NCI-H2227 (cell line): ENCODE data around the gene CAB39.

Experiments used
- DNase-seq: peaks from one replicate; lab custom pipeline; 2025; ENCODE audit not compliant: unreplicated experiment; lab: John Stamatoyannopoulos, UW

Gene CAB39

DNA sequence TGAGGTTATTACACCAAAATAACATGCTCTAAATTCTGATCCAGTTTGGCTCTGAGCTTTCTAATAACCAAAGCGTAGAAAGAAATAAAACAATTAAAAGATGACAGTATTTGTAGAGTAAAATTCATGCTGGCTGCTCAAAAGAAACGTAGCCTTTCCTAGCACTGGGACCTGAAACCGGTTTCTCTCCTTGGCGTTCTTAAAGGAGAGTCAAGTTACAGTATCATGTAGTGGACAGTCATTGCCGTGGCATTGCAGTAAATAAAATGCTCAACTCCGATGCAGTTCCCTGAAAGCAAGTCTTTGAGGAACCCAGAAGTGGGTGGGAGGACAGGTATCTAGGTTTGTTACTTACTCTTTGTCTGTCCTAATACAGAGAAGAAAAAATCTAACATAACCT, 99.4 kb downstream of the CAB39 start:
- DNase-seq, result no peak

DNA sequence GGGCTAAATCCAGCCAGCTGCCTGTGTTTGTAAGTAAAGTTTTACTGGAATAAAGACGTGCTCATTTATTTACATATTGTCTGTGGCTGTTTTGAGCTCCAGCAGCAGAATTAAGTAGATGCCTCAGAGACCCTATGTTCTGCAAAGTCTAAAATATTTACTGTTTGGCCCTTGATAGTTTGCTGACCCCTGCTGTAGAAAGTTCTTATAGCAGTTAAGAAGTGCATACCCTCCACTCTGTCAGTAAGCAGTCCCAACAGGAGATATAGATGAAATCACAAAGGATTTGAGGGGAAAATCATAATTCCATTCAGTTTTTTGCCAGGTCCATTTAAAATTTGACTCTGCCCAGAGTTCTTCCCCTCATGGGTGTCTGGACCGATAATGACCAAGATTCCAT, 102.0 kb downstream of the CAB39 start:
- DNase-seq, result no peak

DNA sequence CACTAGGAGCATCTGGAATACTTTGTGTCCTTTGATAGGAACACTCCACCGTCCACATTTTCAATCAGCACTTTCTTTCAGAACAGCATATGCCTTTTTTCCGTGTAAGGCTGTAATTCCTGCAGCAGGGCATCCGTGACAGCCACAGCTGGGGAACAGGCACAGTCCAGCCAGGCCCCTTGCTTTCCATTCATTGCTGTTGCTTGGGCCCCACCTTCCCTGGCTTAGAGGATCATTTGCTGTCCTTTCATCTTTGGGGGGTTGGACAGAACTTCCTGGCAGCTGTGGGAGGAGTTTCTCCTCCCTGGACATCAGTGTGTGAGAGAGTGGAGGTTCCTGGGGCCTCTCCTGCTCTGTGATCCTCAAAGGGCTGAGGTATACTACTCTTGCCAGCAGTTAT, 102.4 kb downstream of the CAB39 start:
- DNase-seq, result no peak

DNA sequence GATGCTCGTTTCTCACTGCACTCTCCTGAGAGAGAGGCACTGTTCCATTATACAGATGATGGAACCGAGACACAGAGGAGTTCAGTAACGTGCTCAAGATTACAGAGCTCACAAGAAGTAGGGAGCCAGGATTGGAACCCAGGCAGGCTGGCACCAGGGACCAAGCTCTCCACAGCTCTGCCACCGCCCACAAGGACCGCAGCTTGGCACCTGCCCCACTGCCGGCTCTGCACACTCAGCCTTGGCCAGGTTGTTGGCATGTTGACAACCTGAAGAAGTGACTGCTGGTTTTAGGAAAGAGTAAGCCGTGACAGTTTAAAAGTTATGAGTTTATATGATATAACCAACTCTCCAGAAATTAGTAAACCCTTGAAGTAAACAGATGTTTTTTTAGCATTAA, 104.1 kb downstream of the CAB39 start:
- DNase-seq, result no peak

DNA sequence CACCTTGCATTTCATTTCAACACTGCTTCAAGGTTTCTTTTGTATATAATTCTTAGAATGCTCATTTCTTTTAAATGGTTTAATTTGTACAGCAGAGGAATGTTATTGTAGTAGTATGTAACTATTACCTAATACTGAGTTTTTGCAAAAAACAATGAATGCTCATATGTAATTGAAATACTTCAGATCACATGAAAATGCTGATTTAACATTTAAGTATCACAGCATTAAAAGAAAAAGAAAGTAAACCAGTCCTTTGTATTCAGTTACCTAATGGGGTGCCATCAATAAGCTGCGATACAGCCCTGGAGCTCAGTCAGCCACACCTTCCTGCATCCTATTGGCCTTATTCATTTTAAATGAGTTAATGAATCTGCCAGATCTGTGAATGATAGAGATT, 106.8 kb downstream of the CAB39 start:
- DNase-seq, result no peak

DNA sequence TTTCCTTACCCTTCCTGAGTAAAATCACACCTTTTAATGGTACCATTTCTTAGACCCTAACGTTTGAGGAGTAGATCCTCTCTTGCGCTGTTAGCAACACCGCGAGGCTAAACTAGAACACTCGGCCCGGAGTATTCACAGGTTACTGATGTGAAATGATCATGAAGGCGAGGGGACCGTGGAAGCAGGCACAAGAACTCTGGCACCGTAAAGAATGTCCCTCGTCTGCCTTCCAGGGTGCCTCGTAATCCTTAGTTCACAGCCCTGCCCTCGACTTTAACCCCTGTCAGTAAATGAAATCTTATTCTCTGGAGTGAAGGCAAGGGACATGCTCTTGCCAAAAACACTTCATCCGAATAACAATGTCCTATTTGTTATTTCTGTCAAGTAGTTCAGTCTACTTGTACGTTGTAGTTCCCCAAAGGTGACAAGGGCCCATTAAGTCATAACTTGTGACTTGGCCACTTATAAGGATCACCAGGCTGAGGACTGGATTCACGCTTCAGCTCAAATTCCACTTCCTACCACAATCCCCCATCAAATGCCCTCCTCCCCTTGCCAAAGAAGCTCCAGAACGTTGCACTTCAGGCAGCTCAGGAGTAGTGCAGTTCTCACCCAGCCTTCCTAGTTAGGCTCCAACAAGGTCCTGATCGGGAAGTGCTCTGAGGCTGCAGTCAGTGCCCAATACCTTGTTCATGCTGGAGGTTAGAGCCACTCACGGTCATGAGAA, 108.8 kb downstream of the CAB39 start:
- no peak for DNase-seq

DNA sequence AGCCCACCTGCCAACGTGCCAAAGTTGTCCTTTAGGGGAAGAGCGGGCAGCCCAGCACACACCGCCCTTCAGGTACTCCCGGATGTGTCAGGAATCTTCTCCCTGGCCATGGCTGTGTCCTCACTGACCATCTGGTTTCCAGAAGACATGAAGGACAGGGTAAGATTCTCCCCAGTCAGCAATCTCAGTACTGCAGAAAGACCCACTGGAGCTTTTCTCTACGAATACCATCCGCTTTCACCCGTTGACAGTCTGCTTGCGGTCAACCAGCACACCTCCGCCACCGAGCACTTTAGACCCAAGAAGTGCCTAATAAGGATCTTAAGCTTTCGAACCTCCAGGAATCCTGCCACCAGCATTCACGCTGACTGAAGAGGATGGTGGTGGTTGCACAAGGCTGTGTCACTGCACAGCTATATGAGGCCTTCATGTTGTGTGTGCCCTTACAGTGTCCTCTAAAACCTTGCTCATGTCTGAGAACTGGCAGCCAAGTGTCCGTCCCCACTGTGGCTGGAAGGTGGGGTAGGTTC, 109.4 kb downstream of the CAB39 start:
- DNase-seq, result no peak

DNA sequence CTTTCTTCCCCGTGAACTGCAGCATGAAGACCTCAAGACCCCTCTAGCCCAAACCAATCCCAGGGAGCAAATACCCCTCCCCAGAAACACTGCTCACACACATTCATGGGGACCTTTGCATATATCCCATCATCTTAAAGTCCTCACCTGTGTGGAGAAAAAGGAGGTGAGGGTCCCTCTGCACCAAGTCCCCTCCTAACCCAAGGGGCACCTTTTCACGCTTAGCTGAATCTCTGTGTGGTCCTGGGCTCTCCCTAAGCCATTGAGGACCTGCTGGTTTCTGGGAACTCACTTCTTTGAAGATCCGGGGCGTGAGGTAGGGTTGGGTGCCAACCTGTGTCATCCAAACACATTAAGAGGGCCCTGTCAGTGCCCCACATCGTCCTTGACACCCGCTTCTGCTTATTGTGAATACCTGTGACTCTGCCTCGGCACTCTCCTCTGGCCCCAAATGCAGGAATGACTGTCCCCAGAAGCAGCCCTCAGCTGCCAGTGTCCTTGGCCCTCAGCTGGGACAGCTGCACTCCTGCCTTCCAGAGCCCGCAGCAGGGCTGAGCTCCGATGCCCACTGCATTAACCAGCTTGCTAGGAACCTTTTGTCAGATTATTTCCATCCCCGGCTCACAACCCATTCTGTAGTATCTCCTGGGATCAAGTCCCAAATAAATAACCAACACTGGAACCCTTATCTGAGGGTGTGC, 110.8 kb downstream of the CAB39 start:
- DNase-seq, result no peak

DNA sequence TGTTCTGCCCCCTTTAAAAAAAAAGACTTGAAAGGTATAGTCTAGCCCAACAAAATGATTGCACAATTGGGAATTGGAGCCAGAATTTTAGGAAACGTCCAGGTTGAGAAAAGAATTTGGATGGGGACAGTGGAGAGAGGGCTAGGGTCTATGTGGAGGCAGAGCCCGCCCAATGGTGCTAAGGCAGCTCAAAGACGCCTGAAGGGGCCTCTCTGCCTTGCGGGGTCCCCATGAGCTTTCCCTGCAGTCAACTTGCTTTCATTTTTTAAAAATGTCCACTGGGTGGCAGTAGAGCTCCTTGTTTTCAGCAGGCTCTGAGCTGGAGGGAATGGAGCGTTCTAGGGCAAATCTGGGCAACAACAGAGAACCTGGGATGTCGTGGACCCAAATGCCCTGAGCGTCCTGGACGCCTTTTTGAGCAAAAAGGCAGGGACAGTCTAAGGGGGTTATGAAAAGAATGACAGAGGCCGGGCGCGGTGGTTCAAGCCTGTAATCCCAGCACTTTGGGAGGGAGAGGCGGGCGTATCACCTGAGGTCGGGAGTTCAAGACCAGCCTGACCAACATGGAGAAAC, 111.8 kb downstream of the CAB39 start:
- DNase-seq, result peak; percentile 93

DNA sequence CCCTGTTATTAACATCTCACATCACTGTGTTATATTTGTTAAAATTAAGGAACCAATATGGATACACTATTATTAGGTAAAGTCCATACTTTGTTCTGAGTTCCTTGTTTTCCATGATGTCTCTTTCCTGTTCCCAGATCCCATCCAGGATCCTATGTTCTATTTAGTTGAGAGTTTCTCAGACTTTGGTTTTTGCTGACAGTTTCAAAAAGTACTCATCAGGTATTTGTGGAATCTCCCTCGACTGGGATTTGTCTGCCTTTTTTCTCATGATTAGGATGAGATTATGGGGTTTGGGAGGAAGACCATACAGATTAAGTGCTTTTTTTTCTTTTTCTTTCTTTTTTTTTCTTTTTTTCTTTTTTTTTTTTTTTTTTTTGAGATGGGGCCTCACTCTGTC, 112.7 kb downstream of the CAB39 start:
- no peak for DNase-seq

DNA sequence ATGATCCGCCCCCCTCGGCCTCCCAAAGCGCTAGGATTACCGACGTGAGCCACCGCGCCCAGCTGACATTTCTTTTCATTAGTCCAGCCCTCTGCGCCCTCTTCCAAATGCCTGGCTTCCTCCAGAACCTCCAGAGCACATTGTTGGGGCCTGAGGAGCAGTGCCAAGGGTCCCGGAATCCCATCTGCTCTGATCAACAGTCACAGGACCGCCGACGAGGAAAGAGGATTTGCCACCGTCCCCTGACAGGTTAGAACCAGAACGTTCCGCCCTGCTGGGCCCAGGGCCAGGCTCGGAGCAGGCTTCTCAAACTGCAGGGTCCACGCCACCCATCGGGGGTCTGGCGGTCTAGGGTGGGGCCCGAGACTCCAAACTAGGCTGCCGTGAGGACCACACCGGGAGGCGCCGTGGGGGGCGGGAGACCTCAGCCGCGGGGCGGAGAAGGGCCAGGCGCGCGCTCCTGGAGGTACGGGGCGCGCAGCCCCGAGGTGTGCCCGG, 115.2 kb downstream of the CAB39 start:
- no peak for DNase-seq

DNA sequence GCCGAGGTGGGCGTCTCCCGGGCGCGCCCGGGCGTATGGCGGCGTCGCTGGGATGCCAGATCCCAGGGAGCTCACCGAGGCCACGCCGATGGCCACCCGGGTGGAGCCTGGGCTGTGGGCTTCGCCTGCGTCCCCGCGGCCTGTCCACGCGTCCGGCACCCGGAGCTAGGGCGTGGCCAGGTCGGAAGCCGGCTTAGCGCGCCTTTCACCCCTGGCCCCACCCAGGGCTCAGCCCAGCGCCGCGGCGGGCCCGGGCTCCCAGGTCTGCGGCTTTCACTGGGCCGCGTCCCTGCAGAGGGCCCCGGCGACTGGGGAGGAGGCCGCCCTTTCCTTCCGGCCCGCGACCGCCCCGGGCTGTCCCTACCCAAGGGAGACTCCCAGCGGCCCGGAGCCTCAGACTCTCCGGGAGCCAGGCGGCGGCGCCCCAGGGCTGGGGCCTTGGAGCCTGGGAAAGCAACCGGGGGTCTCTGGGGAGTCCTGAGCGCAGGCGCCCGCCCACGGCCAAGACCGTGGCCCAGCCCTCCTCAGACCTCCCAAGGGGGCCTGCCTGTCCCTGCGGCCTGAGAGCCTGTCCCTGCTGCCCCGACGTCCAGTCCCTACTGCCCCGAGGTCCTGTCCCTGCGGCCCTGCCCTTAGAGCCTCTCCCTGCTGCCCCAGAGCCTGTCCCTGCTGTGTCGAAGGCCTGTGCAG, 115.8 kb downstream of the CAB39 start:
- no peak for DNase-seq

DNA sequence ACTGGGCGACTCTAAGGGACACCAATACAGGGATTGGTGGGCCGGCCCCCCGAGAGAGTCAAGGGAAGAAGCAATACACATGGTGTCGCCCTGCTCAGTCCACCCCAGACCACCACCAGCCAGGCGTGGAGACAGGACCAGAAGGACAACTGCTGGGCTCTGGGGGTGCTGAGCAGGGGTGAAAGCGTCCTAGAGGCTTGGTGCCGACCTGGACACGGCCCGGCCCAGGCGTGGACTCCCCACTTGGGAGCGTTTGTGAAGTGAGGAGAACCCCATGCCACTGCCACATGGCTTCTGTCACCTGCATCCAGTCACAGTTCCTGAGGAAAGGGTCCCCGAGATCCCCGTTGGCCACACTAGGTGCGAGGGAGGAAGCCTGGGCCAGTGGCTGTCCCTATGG, 116.7 kb downstream of the CAB39 start:
- no peak for DNase-seq

DNA sequence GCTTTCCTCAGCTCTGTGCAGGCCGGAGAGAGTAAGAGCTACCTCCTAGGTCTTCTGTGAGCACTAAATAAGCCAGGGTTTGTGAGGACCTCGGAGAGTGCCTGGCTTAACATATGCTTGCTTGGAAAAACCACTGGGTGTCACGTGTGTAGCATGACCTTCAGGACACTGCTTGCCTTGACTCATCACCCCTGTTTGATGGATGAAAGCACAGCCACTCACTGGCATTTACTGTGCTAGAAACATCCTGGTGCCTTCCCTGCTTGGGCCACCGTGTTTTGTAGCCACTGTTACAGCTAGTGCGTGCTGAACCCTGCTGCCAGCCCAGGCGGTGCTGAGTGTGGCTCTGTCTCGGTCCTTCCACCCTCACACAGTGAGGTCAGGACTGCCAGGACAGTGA, 117.3 kb downstream of the CAB39 start:
- no peak for DNase-seq

DNA sequence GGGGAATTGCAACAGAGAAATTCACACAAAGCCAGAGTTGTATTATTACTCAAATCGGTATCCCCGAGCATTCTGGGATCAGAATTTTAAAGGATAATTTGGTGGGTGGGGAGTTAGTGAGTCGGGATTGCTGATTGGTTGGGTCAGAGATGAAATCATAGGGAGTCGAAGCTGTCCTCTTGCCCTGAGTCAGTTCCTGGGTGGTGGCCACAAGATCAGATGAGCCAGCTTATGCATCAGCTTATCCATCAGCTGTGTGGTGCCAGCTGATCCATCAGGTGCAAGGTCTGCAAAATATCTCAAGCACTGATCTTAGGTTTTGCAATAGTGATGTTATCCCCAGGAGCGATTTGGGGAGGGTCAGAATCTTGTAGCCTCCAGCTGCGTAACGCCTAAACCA, 117.8 kb downstream of the CAB39 start:
- no peak for DNase-seq

DNA sequence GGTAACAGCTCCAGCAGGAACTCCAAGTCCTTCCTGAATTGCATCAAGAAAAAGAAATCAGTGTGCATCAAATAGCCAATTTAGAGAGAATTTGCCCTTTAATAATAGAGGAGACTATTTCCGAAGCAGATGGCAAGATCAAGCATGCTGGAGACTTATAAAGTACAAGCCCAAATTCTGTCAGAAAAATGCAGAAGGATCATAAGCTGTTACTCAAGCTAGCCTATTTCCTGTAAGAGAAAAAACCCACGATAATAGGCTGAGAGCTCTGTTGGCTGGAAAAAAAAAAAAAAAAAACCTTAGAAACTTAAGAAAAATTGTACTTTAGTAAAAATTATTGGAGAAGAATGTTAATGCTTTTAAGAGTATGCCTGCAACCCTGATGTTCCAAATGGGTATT, 127.7 kb downstream of the CAB39 start:
- DNase-seq, result peak; percentile 20

DNA sequence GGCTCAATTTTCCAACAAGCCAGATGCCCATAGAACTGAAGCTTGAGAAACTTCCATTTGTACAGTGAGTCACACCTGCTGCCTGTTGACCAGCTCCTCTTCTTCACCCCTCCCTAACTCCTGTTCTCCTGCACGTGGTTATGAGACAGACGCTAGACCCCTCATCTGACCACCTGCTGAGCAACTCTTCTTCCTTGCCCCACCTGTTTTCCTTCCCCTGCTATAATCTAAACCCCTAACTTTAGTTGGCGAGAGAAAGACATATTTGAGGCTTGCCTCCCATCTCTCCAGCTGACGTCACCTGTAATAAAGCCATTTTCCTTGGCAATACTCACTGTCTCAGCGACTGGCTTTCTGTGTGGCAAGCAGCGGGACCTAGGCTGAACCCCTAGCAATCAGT, 129.8 kb downstream of the CAB39 start:
- no peak for DNase-seq

DNA sequence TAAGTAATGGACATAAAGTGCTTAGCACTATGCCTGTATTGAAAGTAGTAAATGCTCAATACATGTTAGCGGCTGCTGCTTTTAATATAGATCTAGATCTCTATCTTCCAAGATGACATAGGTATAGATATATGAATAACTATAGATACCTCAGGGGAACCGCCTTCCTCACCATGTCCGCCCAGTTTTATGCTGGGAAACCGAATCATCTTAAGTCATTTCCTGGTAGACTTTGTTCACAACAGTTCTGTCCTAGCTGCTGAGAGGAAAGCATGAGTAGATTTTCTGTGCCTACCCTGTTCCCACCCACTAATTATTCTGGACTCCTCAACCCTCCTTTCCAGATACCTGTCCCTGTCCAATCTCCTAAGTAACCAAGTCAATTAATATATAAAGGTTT, 130.5 kb downstream of the CAB39 start:
- DNase-seq, result no peak

DNA sequence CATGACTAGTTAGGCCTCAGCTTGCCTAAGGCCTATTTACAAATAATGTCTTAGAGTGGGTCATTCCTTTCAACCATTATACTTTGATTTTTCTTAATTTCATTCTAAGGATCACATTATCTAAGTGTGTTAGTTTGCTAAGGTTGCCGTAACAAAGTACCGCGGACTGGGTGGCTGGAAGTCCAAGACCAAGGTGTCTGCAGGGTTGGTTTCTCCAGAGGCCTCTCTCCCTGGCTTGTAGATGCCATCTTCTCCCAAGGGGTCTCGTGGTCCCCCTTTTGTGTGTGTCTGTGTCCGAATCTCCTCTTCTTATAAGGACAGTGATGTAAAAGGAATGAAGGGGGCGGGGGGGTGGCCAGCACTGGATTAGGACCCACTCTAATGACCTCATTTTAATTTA, 133.7 kb downstream of the CAB39 start:
- no peak for DNase-seq

DNA sequence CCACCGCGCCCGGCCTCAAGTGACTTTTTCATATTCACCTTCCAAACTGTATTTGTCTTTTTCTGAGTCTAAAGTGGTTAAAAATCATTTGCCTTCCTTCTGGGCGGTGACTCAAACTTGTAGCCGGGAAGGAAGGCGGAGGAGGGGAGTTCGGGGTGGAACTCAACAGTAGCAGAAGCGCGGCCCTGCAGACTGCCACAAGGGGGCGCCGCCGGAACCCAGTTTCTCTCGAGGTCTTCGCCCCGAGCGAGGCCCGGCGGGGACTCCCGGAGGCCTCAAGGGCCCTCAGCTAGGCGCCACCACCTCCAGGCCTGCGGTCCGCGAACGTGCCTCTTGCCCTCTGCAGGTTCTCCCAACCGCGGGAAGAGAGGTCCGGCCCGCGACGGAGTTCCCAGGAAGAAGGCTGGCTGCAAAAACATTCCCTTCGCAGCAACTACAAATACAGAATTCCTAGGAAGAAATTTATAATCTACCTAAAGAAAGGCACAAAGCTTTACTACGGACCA, 135.3 kb downstream of the CAB39 start:
- DNase-seq, result peak; percentile 28

DNA sequence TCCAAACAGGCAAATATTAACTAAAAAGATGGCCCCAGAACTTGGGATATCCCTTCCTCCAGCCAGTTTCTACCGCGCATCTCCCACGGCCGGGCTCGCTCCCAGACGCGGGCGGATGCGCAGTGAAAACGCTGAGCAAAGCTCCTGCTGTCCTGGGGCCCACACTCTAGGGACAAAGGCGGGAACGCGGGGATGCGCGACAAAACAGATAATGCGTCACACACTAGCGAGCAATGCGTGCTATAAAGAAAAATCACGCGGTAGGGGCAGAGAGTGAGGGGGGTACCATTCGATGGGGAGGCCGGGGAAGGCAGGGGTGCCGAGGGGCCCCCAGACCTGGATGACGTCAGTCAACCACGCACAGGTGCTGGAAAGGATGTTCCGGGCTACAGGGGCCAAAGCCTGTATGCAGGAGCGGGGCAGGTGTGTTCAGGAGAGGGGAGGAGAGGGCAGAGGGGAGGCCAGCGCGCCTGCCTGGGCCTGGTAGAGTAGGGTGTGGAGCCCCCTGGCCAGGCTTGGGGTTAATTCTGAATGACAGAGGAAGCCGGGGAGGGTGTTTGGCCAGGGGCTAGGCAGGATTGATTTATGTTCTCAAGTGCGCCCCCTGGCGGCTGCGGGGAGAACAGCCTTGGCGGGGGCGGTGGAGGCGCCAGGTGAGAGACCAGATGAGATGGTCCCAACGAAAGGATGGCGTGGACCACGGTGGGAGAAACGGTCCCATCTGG, 137.2 kb downstream of the CAB39 start:
- no peak for DNase-seq
